WTC11 (cell line): Measurements from ENCODE around the gene PPP3CA. TPM values are rescaled to one million over a fixed set of nuclear protein-coding genes. Genes with fewer than 3 reads are reported as not detected.

Experiments used
- ATAC-seq: fragments of 200-7000 bp; cut with Tn5 transposase; 2 replicates; pipeline ENCODE4 v1.10.0; 2021; ENCODE audit warnings: mild to moderate bottlenecking, moderate library complexity
- CTCF ChIA-PET: fragments of 300-600 bp; sonication (Branson Sonifier 250); formaldehyde crosslinking; loops from one replicate; lab custom pipeline; 2021; ENCODE audit warnings: antibody characterized with exemption; lab: Charles Lee
- POLR2A ChIA-PET: fragments of 350-600 bp; sonication (Branson Sonifier 250); formaldehyde crosslinking; loops from one replicate; lab custom pipeline; 2021; ENCODE audit warnings: antibody characterized with exemption; lab: Charles Lee
- DNase-seq: peaks from one replicate; pipeline ENCODE4 v3.0.0; 2021; ENCODE audit warnings: low spot score
- H3K27ac Mint-ChIP-seq: 2 replicates; pipeline ENCODE4 v1.8.0; 2021; ENCODE audit warnings: mixed read lengths
- H3K27me3 Mint-ChIP-seq: 2 replicates; pipeline ENCODE4 v1.8.0; 2021; ENCODE audit warnings: low read depth, mild to moderate bottlenecking, moderate library complexity, mixed read lengths
- H3K36me3 Mint-ChIP-seq: 2 replicates; pipeline ENCODE4 v1.8.0; 2021; ENCODE audit warnings: mixed read lengths
- H3K4me1 Mint-ChIP-seq: 2 replicates; pipeline ENCODE4 v1.8.0; 2022; ENCODE audit warnings: mixed read lengths
- H3K4me3 Mint-ChIP-seq: 2 replicates; pipeline ENCODE4 v1.8.0; 2021; ENCODE audit warnings: mild to moderate bottlenecking, moderate library complexity, mixed read lengths
- H3K9me3 Mint-ChIP-seq: 2 replicates; pipeline ENCODE4 v1.8.0; 2021; ENCODE audit warnings: mixed read lengths
- AR ChIP-seq: fragments of 250-450 bp; sonication (Bioruptor Pico); IDR thresholded peaks from 2 replicates; pipeline ENCODE4 v1.9.0; 2021; ENCODE audit warnings: mild to moderate bottlenecking
- ATF3 ChIP-seq: sonication (generic); formaldehyde crosslinking; conservative IDR thresholded peaks from 2 replicates; pipeline ENCODE4 v1.8.1; 2022; ENCODE audit warnings: mild to moderate bottlenecking, missing genetic modification reagents
- ATF6 ChIP-seq: sonication (generic); formaldehyde crosslinking; IDR thresholded peaks from 2 replicates; pipeline ENCODE4 v1.8.1; 2023; ENCODE audit warnings: mild to moderate bottlenecking, missing genetic modification reagents
- CBFB ChIP-seq: sonication (generic); formaldehyde crosslinking; IDR thresholded peaks from 2 replicates; pipeline ENCODE4 v1.8.1; 2022; ENCODE audit warnings: mild to moderate bottlenecking, low read depth, missing genetic modification reagents
- CREB1 ChIP-seq: sonication (generic); formaldehyde crosslinking; IDR thresholded peaks from 2 replicates; pipeline ENCODE4 v1.8.0; 2023; ENCODE audit warnings: mild to moderate bottlenecking, missing genetic modification reagents
- E2F1 ChIP-seq: sonication (generic); formaldehyde crosslinking; IDR thresholded peaks from 2 replicates; pipeline ENCODE4 v1.8.0; 2022; ENCODE audit warnings: mild to moderate bottlenecking, missing genetic modification reagents
- E2F4 ChIP-seq: sonication (generic); formaldehyde crosslinking; IDR thresholded peaks from 2 replicates; pipeline ENCODE4 v1.8.1; 2022; ENCODE audit warnings: low read depth, mild to moderate bottlenecking, moderate library complexity, missing genetic modification reagents, borderline replicate concordance
- ELF4 ChIP-seq: sonication (generic); formaldehyde crosslinking; IDR thresholded peaks from 2 replicates; pipeline ENCODE4 v1.8.1; 2022; ENCODE audit warnings: low read depth, mild to moderate bottlenecking, moderate library complexity, missing genetic modification reagents
- FOXP1 ChIP-seq: sonication (generic); formaldehyde crosslinking; IDR thresholded peaks from 2 replicates; pipeline ENCODE4 v1.8.0; 2022; ENCODE audit warnings: missing genetic modification reagents, mild to moderate bottlenecking, moderate library complexity, borderline replicate concordance
- HMGA2 ChIP-seq: fragments of 250-450 bp; sonication (Bioruptor Pico); IDR thresholded peaks from 2 replicates; pipeline ENCODE4 v1.4.0; 2021; ENCODE audit warnings: mild to moderate bottlenecking, moderate library complexity
- KAT7 ChIP-seq: sonication (generic); formaldehyde crosslinking; IDR thresholded peaks from 2 replicates; pipeline ENCODE4 v1.8.1; 2023; ENCODE audit warnings: missing genetic modification reagents, mild to moderate bottlenecking, borderline replicate concordance
- NFE2L1 ChIP-seq: sonication (generic); formaldehyde crosslinking; IDR thresholded peaks from 2 replicates; pipeline ENCODE4 v1.8.1; 2023; ENCODE audit warnings: missing genetic modification reagents
- NFYB ChIP-seq: sonication (generic); formaldehyde crosslinking; conservative IDR thresholded peaks from 2 replicates; pipeline ENCODE4 v1.8.0; 2022; ENCODE audit warnings: low read depth, missing genetic modification reagents
- NR1H2 ChIP-seq: sonication (generic); formaldehyde crosslinking; IDR thresholded peaks from 2 replicates; pipeline ENCODE4 v1.9.0; 2021; ENCODE audit warnings: mild to moderate bottlenecking, moderate library complexity, missing genetic modification reagents
- RELA ChIP-seq: sonication (generic); formaldehyde crosslinking; IDR thresholded peaks from 2 replicates; pipeline ENCODE4 v1.8.1; 2022; ENCODE audit warnings: missing genetic modification reagents, mild to moderate bottlenecking, borderline replicate concordance
- TEAD4 ChIP-seq: sonication (generic); formaldehyde crosslinking; IDR thresholded peaks from 2 replicates; pipeline ENCODE4 v1.8.0; 2022; ENCODE audit warnings: mild to moderate bottlenecking, missing genetic modification reagents
- ZNF121 ChIP-seq: sonication (generic); formaldehyde crosslinking; IDR thresholded peaks from 2 replicates; pipeline ENCODE4 v1.8.0; 2023; ENCODE audit warnings: missing genetic modification reagents
- ZNF232 ChIP-seq: sonication (generic); formaldehyde crosslinking; IDR thresholded peaks from 2 replicates; pipeline ENCODE4 v1.8.0; 2022; ENCODE audit warnings: mild to moderate bottlenecking, missing genetic modification reagents
- ZNF416 ChIP-seq: fragments of 250-450 bp; sonication (Bioruptor Pico); IDR thresholded peaks from 2 replicates; pipeline ENCODE4 v1.9.0; 2021; ENCODE audit warnings: mild to moderate bottlenecking, inconsistent platforms
- ZNF423 ChIP-seq: fragments of 250-450 bp; sonication (Bioruptor Pico); IDR thresholded peaks from 2 replicates; pipeline ENCODE4 v2.1.2; 2022; ENCODE audit warnings: mild to moderate bottlenecking, moderate library complexity
- ZNF671 ChIP-seq: fragments of 250-450 bp; sonication (Bioruptor Pico); IDR thresholded peaks from 2 replicates; pipeline ENCODE4 v1.8.0; 2021; ENCODE audit warnings: mild to moderate bottlenecking
- ZSCAN18 ChIP-seq: fragments of 250-450 bp; sonication (Bioruptor Pico); IDR thresholded peaks from 2 replicates; pipeline ENCODE4 v2.1.2; 2022; ENCODE audit warnings: mild to moderate bottlenecking, moderate library complexity
- total RNA-seq: library from RNA; stranded (reverse); gene quantifications from 3 replicates; pipeline ENCODE4 v1.2.3, GENCODE V29; 2021

The PPP3CA gene
- total RNA-seq, 1 experiment from 2014 or later = 41.6 TPM

GRCh38 chr4:101264993-101265815, 82.1 kb downstream of the PPP3CA start:
- Mint-ChIP-seq H3K27me3 (no peaks in the 10 kb centered on the region), H3K4me1 (peaks cover 42% of the 10 kb centered on the region), H3K36me3 (no peaks in the 10 kb centered on the region), H3K27ac (no peak overlapping the region), H3K4me3 (no peak overlapping the region), H3K9me3 (no peaks in the 10 kb centered on the region)
- CTCF ChIA-PET = no interaction called here
- POLR2A ChIA-PET = no interaction called here
- TF ChIP-seq ZNF232 = no peak
- no peak for TF ChIP-seq TEAD4
- no peak for TF ChIP-seq CREB1 (CRISPR knock-in tag)
- TF ChIP-seq ZNF121 (CRISPR knock-in tag) = no peak
- TF ChIP-seq ZSCAN18 (CRISPR knock-in tag) = no peak
- TF ChIP-seq E2F1 (CRISPR knock-in tag) = no peak
- no peak for TF ChIP-seq NR1H2 (CRISPR knock-in tag)
- TF ChIP-seq CBFB = no peak
- no peak for TF ChIP-seq HMGA2
- no peak for TF ChIP-seq ATF3 (CRISPR knock-in tag)
- TF ChIP-seq ZNF423 (CRISPR knock-in tag) = no peak
- TF ChIP-seq NFE2L1 = no peak
- no peak for TF ChIP-seq KAT7 (CRISPR knock-in tag)
- TF ChIP-seq NFYB (CRISPR knock-in tag) = no peak
- no peak for TF ChIP-seq FOXP1 (CRISPR knock-in tag)
- no peak for TF ChIP-seq ATF6 (CRISPR knock-in tag)
- no peak for TF ChIP-seq ZNF671 (CRISPR knock-in tag)
- no peak for TF ChIP-seq ZNF416
- no peak for TF ChIP-seq RELA
- DNase-seq = no peak
- no peak for ATAC-seq

GRCh38 chr4:101264512-101264911, 82.8 kb downstream of the PPP3CA start:
- Mint-ChIP-seq H3K4me1 (peaks cover 48% of the 10 kb centered on the region), H3K27ac (no peak overlapping the region), H3K36me3 (no peaks in the 10 kb centered on the region), H3K4me3 (no peak overlapping the region), H3K9me3 (no peaks in the 10 kb centered on the region), H3K27me3 (no peaks in the 10 kb centered on the region)
- ATAC-seq (no peak), DNase-seq (no peak)
- CTCF ChIA-PET = no interaction called here
- POLR2A ChIA-PET = no interaction called here
- TF ChIP-seq NR1H2 (CRISPR knock-in tag) (no peak), CREB1 (CRISPR knock-in tag) (no peak), RELA (no peak), E2F4 (CRISPR knock-in tag) (no peak), AR (CRISPR knock-in tag) (no peak), TEAD4 (no peak), NFYB (CRISPR knock-in tag) (no peak), E2F1 (CRISPR knock-in tag) (no peak), KAT7 (CRISPR knock-in tag) (no peak), ELF4 (CRISPR knock-in tag) (no peak), ZNF121 (CRISPR knock-in tag) (no peak)
